ENCODE measurements around the gene CALML4.

Gene CALML4

GRCh38 chr15:68143785-68144184 lies 61.3 kb downstream of the CALML4 start:
- no peak for DNase-seq (ENCODE audit: low spot score)

DNA sequence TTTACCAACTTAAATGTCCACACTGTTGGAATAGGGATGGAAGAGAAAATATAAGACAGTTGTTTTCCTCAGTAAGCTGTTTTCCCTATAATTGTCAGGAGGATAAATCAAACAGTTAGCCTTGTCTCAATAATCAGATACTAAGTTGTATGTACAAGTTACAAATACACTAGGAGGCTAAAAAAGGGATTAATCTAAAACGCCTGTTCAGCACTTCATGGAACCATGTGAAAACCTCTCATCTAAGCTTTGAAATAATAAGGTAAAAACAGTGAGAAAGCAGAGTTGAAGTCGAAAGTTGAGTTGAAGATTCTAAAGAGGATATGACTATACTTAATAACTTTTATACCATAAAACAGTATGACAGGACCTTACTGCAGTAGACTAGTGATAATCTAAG lies 62.0 kb downstream of the CALML4 start:
- DNase-seq (ENCODE audit: low spot score): no peak

Data from hepatic stellate cell (primary cell).